GM19463 (cell line): ENCODE data around the gene PML.

Source experiments
- ATAC-seq: cut with Tn5 transposase; IDR thresholded peaks from one replicate; pipeline ENCODE4 v1.9.1; 2021; ENCODE audit warnings: mild to moderate bottlenecking, moderate library complexity; ENCODE audit not compliant: unreplicated experiment

Gene PML

DNA sequence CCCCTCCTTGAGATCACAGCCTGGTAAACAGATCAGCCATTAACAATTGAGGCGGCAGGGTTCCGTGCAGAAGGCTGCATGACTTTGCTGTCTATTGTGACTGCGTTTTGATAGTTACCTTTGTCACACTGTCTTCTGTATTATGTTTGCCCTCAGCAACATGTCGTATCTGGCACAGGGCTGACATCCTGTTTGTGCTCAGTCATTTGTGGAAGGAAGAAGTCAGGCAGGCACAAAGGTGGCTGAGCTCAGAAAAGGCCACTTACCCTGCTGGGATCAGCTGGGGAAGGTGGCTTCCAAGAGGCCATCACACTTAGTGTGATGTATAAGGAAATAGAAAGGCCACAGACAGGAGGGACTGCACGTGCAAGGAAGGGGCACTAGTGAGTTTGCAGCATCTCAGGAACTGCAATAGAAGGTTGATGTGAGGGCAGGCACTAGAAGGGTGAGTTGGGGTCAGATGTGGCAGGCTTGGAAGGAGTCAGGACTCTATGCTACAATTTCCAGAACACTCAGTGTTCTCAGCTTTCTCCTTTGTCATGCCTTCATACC lies 13.4 kb downstream of the PML start:
- no peak for ATAC-seq

DNA sequence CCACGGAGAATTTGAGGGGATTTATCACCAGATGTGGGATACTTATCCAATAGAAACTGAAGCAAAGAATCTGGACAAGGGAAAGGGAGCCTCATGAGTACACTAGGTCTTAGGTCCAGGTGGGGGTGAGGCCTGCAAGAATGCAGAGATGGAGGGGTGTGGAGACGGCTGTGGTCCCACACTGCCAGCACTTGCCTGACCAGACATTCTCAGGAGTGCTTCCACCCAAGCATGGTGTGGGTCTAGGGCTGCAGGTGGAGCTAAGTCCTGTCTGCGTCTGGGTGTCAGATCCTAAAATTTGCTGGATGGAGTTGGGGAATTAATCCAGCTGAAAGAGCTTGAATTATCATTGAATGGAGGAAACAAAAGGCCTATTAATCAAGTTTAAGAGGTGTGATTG lies 14.4 kb downstream of the PML start:
- no peak for ATAC-seq

DNA sequence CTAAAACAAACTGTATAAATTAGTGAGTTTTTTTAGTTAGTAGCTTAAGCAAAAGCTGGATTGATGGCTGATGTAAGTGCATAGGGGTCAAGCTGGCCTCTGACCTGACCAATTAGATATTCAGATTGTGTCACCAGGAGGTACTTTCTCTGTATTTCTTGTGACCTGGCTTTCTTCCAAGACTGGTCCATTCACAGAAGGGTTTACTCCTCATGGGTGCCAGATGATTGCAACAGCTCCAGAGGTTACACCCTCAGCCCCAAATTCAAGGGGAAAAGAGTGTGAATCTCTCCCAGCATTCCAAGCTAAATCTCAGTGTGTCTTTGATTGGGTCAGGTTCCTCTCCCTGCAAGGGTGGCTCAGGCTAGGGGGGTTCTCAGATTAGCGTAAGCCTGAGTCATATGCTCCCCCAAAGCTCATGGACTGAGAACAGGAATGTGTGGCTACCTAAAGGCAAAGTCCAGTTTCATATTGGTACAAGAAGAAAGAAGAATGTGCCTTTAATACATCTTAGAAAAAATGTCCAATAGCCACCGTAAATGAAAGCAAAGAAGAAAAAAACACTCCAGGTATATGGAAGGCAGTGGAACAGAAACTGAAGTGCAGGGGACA lies 16.5 kb downstream of the PML start:
- no peak for ATAC-seq

DNA sequence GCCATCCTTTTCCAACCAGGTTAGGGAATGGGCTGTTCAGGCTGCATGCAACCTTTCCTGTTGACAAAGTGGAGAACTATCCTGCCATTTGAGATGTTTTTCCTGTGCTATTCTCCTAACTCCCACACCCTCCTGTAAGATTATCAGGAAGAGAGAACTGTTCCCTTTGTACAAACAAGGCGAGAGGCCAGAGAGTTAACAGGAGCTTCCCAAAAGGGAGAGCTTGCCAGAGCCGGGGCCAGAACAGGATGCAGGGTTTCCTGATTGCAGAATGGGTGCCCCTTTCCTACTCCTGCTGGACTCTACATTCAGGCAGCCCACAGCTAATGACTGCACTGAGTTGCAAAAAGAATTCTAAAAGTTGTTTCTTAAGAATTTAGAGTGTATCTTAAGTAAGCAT lies 17.1 kb downstream of the PML start:
- no peak for ATAC-seq

DNA sequence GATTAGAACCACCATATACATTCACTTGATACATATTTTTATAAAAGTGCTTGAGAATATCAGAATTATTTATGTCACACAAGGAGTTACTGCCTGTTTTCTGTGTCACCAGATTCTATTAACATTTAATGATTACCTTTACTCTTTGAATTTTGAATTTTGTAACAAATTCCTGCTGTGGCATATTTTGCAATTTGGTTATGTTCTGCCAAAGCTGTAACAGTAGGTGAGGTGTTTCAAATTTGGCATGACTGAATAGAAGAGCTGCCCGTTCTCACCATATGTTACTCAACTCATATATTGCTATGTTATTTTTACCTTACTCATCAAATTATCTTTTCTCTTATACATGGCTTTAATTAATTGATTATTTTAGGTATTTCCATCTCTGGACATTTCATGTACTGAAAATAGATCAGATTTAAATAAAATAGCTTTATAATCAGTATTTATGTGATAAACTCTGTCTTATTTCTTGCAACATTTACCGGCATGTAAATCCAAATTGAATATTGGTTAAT lies 18.9 kb downstream of the PML start:
- ATAC-seq: no peak

DNA sequence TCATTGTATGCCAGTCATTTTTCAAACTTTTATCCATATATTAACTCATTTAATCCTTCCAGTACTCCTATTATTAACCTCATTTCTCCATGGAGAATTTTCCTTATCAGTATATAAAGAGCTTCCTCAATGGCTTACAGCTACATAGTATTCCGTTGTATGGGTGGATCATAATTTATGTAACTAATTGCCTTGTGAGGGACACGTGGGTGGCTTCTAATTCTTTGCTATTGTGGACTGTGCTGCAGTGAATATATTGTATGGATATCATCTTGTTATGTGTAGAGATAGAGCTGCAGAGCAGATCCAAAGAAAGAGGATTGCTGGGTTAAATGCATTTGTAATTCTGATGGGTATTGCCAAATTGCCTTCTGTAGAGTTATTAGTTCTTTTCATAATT lies 25.2 kb downstream of the PML start:
- ATAC-seq: no peak

DNA sequence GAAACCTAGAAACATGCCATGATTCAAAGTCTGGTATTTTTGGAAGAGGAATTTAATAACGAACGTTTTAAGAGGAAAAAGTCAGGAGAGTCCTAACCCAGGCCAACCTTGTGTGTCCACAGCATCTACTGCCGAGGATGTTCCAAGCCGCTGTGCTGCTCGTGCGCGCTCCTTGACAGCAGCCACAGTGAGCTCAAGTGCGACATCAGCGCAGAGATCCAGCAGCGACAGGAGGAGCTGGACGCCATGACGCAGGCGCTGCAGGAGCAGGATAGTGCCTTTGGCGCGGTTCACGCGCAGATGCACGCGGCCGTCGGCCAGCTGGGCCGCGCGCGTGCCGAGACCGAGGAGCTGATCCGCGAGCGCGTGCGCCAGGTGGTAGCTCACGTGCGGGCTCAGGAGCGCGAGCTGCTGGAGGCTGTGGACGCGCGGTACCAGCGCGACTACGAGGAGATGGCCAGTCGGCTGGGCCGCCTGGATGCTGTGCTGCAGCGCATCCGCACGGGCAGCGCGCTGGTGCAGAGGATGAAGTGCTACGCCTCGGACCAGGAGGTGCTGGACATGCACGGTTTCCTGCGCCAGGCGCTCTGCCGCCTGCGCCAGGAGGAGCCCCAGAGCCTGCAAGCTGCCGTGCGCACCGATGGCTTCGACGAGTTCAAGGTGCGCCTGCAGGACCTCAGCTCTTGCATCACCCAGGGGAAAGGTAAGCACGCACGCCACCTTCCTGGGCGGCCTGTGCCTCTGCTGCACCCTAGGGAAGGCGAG lies 28.4 kb downstream of the PML start:
- ATAC-seq: no peak

DNA sequence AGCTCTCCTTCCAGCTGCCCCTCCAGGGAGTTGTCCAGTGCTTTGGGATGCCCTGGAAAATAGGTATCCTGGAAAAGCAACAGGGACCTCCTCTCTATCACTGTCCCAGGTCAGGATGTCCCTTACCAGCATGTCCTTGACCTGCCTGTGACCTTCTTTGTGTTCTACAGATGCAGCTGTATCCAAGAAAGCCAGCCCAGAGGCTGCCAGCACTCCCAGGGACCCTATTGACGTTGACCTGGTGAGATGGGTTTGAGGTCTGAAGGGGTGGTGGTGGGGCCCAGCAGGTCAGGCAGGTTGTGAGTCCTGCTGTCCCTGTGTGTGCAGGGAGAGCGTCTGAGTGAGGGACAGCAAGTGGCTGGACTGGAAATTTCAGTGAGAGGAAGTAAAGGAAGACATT lies 30.2 kb downstream of the PML start:
- no peak for ATAC-seq

DNA sequence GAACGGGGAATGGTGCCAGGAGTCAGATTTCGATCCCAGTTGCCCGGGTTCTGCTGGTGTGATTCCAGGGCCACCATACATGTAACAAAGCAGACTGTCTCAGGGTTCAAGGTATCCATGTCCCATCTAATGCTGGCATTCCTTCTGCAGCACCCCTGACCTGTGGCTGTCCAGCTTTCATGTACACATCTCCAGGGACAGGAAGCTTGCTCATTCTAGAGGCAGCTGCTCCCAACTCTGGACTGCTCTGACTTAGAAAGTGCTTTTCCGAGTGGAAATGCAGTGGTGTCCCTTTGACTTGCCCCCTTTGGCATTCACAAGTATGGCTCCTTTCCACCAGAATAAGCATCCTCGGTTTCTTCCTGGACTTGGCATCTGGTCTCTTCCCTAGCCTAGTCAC lies 30.9 kb downstream of the PML start:
- ATAC-seq: no peak

DNA sequence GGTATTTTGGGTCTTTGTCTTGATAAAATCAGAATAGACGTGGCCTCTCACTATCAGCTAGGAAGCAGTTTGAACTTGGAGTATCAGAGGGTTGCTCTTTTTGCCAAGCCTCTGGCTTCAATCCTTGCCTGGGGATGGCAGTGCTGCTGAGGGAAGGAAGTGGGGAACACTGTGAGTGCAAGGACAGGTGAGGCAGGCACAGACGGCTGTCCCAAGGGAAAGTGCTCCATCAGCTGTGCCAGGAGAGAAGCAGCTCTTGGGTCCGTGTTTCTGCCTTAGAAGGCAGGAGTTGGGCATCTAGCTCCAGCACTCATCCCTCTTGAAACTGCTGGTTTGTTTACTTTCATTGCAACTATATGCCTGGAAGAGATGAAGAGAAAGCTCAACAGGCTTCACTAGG lies 33.2 kb downstream of the PML start:
- ATAC-seq: no peak

DNA sequence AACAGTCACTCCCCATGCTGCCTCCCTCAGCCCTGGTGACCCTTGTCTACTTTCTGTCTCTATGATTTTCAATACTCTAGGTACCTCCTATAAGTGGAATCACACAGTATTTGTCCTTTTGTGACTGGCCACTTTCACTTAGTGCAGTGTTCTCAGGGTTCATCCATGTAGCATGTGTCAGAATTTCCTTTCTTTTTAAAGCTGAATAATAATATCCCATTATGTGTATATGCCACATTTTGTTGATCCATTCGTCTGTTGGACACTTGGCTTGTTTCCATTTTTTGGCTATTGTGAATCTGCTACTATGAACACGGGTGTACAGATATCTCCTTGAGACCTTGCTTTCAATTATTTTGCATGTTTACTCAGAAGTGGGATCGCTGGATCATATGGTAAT lies 34.1 kb downstream of the PML start:
- ATAC-seq: no peak

DNA sequence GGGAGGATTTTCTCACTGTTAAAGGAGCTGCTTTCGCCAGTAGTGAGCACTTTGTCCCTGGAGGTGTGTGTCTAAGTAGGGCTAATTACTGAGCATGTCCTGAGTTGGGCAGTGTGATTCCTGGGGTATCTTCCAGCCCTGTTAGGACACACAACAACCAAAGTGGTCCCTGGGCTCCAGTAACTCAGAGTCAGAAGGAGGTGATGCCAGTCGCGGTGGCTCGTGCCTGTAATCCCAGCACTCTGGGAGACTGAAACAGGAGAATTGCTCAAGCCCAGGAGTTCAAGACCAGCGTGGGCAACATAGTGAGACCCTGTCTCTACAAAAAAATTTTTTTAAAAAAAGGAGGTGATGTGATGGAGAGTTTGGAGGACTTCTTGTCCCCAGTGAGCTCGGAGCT lies 37.5 kb downstream of the PML start:
- no peak for ATAC-seq

DNA sequence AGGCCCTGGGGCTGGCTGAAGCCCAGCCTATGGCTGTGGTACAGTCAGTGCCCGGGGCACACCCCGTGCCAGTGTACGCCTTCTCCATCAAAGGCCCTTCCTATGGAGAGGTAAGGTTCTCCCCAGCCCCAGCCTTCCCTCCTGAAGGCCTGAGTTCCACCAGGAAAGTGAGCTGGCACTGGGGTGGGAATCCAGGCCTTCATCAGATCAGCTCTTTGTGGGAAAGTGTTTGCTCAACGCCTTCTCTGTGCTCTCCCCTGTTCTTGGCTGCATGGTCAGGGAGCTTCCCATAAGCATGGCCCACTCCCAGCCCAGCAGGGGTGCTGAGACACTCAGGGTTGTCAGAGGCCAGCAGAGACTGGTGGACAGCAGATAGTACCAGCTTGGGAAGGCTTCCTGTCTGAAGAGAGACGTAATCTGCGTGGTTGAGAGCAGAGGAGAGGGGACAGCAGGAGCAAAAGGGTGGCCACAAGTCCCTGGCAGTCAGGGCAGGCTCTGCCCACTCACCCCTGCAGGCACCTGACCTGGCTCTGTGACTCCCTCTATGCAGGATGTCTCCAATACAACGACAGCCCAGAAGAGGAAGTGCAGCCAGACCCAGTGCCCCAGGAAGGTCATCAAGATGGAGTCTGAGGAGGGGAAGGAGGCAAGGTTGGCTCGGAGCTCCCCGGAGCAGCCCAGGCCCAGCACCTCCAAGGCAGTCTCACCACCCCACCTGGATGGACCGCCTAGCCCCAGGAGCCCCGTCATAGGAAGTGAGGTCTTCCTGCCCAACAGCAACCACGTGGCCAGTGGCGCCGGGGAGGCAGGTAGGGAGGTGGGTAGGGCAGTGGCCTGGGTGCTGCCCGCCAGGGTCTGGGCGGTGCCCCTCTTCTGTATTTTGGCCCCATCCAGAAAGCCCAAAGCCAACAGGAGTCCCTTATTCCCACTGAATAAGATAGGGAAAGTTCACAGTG lies 38.4 kb downstream of the PML start:
- no peak for ATAC-seq

DNA sequence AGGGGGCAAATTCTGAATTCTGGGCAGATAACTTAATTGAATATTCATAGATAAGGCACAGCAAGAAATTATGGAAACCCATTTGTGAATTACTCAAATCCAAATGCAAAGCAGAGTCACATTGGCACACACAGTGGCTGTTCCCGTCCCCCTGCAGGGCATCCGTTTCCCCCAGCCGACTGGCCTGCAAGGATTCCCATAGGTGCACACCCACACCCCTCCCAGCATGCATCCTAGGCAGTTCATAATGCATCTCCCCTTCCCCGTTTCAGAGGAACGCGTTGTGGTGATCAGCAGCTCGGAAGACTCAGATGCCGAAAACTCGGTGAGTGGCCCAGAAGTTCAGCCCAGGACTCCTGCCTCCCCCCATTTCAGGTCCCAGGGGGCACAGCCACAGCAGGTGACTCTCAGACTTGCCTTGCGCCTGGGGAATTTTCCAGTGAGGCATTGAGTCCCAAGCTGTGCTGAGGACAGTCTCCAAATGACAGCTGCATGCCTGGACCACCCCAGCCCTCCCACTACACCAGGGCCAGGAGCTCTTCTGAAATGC lies 39.8 kb downstream of the PML start:
- ATAC-seq: no peak

DNA sequence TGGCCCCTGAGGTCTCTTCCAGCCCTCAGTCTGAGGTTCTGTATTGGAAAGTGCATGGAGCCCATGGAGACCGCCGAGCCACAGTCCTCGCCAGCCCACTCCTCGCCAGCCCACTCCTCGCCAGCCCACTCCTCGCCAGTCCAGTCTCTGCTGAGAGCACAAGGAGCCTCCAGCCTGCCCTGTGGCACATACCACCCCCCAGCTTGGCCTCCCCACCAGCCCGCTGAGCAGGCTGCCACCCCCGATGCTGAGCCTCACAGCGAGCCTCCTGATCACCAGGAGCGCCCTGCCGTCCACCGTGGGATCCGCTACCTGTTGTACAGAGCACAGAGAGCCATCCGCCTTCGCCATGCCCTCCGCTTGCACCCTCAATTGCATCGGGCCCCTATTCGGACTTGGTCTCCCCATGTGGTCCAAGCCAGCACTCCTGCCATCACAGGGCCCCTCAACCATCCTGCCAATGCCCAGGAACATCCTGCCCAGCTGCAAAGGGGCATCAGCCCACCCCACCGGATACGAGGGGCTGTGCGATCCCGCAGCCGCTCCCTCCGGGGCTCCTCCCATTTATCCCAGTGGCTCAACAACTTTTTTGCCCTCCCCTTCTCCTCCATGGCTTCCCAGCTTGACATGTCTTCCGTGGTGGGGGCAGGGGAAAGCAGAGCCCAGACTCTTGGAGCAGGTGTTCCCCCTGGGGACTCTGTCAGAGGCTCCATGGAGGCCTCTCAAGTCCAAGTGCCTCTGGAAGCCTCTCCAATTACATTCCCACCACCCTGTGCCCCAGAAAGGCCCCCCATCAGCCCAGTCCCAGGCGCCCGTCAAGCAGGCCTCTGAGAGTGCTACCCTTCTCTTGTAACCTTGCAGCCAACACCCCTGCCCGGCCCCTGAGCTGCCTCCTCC lies 40.9 kb downstream of the PML start:
- ATAC-seq: no peak

DNA sequence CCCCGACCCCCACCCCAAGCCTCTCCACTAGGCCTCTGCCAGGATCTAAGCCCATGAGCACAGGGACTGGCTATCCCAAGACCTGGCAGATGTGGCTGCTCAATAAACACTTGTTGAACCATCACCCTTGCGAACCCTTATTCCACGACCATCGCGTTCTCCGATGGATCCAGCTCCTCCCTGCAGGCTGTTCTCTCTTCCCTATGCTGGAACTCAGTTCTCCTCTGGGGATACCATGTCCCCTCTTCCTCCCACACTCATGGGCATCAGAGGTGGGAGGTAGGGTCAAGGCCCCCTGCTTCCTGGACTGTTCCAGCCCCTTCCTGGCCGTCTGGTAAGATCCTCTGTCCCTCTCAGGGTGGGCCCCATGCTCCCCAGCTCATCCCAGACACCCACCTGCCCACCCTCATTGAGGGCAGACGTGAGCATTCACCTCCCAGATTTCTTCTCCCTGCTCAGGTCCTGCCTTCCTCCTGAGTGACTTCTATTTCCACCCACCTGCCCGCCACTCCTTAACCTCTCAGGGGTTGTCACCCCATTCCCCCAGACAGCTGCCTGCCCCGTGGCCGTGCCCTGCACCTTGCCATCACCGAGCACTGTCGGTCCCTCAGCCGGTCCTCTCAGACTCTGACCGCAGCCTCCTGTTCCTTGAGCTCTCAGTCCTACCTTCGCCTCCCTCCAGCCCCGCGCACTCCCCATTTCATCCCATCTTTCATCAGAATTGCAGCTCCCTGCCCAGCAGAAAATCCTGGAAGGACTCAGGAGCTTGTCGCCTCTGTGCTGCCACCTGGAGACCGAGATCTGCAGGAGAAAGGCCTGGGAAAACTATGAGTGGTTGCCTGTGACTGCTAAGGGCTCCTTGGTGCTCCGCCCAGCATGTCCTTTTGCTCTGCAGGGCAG lies 42.0 kb downstream of the PML start:
- no peak for ATAC-seq

DNA sequence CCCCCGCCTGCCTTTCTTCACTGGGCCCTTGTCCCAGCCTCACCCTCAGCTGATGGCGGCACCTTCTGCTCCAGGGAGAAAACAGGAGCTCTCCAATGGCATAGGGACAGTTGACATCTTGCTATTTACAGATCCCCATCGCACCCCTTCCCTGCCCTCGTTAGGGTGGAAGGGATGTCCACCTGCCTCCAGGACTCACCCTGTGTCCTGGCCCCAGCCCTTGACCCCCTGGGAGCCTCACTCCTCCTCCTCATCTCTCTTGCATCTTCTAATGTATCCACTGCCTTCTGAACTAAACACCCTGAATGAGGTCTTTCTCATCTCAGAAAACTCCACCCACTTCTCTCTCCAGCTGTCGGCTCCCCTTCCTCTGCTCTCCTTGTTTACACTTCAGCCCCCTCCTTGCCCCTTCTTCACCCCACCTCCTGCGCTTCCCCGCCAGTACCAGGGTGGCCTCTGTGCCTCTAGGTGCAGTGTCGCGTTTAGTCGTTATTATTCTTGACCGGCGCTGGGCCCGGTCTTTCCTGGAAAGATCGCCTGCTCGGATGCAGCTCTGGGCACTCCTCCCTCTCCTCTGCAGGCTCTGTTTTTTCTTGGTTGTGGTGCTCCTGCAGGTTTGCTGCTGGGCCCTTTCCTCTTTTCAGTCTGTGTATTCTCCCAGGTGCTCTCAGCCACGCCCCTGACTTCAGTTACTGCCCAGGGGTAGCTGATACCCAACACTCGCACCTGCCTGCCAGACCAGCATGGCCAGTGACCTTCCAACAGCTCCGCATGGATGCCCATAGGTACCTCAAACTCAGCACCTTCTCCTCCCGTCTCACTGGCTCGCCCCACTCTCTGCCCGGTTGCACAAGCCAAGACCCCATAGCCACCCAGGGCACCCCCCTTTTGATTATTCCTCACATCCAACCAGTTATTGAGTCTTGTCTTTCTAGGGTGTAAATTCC lies 42.9 kb downstream of the PML start:
- ATAC-seq: no peak
